ENCODE data around the gene FAM168B.

- TF ChIP-seq GATA2 (IDR thresholded peaks at IDR 0.05; ENCODE audit: low read depth, low read length) (no peak), GATA3 (IDR thresholded peaks at IDR 0.05; ENCODE audit: low read depth, low read length) (no peak)
These were observed 32.0 kb upstream of the FAM168B start for GRCh38 chr2:131125195-131125757.
